ENCODE measurements around the gene PPA1.
"Not testable (repeated sequence)": the region's sequence is repeated elsewhere in the genome, so short reads cannot be mapped to it uniquely, and the experiment has no call there.

GRCh38 chr10:70239986-70240385 lies 6.8 kb upstream of the PPA1 start:
- not testable (repeated sequence) for TF ChIP-seq POLR2A, CTCF (IDR thresholded peaks at IDR 0.05)

Data from sigmoid colon (tissue), 3 donors.